Left lung (tissue), 10 donors: Measurements from ENCODE around the gene ITGB6. TPM values are rescaled to one million over a fixed set of nuclear protein-coding genes. Genes with fewer than 3 reads are reported as not detected.

Experiments
- ATAC-seq: fragments of 200-7000 bp; cut with Tn5 transposase; one replicate; pipeline ENCODE4 v1.9.1; 2020; ENCODE audit warnings: moderate library complexity
- DNase-seq, 4 donors: peaks; one replicate each; pipeline ENCODE4 v3.0.0-alpha.2; 2013 to 2020
- H3K27ac ChIP-seq, 2 donors: fragments of 200-600 bp; sonication (generic) in 1 of 2; one replicate each; pipeline versions ENCODE4 v1.5.0 to v1.8.0; 2020 to 2021
- H3K27me3 ChIP-seq, 2 donors: fragments of 200-600 bp; sonication (generic) in 1 of 2; one replicate each; pipeline versions ENCODE4 v1.5.0 to v1.8.0; 2020 to 2021
- H3K36me3 ChIP-seq, 2 donors: fragments of 200-600 bp; sonication (generic) in 1 of 2; one replicate each; pipeline versions ENCODE4 v1.5.0 to v1.8.0; 2020 to 2021
- H3K4me1 ChIP-seq, 2 donors: fragments of 200-600 bp; one replicate each; pipeline ENCODE4 v1.8.0; 2021
- H3K4me3 ChIP-seq, 2 donors: fragments of 200-600 bp; sonication (generic) in 1 of 2; one replicate each; pipeline versions ENCODE4 v1.5.0 to v1.8.0; 2020 to 2021; ENCODE audit warnings: mild to moderate bottlenecking in 1 of 2
- H3K9me3 ChIP-seq, 2 donors: fragments of 200-600 bp; sonication (generic) in 1 of 2; one replicate each; pipeline versions ENCODE4 v1.5.0 to v1.8.0; 2020 to 2021
- intact Hi-C, 2 donors: fragments of 100-400 bp; cut with DNase I; formaldehyde crosslinking; loops; one replicate each; pipeline versions ENCODE4 v1.11.2 to v1.14.2; 2022
- polyA plus RNA-seq, 6 donors: library from polyadenylated mRNA; unstranded; fragments of 120-200 nt; gene quantifications; one replicate each; pipeline ENCODE4 v1.2.1, GENCODE V29; 2013; ENCODE audit not compliant: insufficient read length in 6 of 6
- total RNA-seq, 2 donors: library from RNA; stranded (reverse); fragmentation: NEBNext Ultra II Directional; extraction: Animal tissue kit (Norgen Biotek cat#: 25700); gene quantifications; one replicate each; pipeline ENCODE4 v1.2.1, GENCODE V29; 2021
- TF ChIP-seq, protein P1 (sequence below), 2 donors: fragments of 200-600 bp; sonication (generic) in 1 of 2; IDR thresholded peaks; one replicate each; pipeline versions ENCODE4 v1.5.0 to v1.8.0; 2021; ENCODE audit warnings: antibody characterized with exemption in 2 of 2
- donor health status: DM: no; HTN: yes; CAD: no.
- donor health status: DM: no; HTN: no; CAD: no.

ITGB6 gene
- total and polyA plus RNA-seq, 8 donors = 4.4 to 227 (median 8.5) TPM

DNA sequence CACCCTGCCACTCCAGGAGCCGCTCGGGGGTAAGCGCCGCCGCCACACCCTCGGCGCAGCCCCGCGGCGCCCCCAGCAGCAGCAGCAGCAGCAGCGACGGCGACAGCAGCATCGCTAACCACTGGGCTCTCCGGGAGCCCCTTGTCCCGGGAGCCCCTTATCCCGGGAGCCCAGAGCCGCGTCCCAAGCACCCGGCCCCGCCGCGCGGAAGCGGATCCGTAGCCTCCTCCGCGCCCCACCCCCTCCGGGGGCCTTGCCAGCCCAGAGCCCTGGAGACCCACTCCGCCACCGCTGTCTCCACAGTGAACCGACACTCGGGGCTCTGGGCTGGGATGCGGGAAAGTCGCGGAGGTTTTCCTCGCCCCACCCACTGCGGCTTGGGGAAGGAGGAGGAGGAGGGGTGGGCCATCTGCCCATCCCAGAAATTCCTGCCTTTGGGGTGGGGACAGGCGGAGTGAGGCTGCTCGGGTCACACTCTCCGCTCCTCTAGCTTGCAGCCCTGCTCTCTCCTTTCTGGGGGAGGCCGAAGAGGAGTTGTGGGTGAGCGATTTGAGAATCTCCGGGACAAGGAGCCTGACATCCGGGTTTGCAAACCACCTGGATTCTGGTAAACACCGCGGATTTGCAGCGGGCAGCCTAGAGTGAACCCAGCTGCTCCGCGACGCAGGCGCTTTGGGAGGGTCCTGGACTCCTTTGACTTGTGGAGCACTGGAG lies 137.6 kb downstream of the ITGB6 start, which contains the start of gene PLA2R1:
Gene PLA2R1, minus strand, starts transcription at position 324 of the 714 bp plus-strand sequence. Its CDS starts 212 bp downstream, at position 112.
- Histone ChIP-seq H3K9me3 (no peaks in the 10 kb centered on the region), H3K4me1 (peaks cover 0 to 13% of the 10 kb centered on the region in 2 donors), H3K27me3 (peaks cover 4 to 36% of the 10 kb centered on the region in 2 donors), H3K27ac (no peak within 1 kb of the TSS), H3K4me3 (peak within 1 kb of the TSS; percentile 55 to 58), H3K36me3 (no peaks in the 10 kb centered on the region)
- peak; percentile 40 to 83 (median 43) for DNase-seq
- ATAC-seq = peak; percentile 88
- TF ChIP-seq, protein P1, sequence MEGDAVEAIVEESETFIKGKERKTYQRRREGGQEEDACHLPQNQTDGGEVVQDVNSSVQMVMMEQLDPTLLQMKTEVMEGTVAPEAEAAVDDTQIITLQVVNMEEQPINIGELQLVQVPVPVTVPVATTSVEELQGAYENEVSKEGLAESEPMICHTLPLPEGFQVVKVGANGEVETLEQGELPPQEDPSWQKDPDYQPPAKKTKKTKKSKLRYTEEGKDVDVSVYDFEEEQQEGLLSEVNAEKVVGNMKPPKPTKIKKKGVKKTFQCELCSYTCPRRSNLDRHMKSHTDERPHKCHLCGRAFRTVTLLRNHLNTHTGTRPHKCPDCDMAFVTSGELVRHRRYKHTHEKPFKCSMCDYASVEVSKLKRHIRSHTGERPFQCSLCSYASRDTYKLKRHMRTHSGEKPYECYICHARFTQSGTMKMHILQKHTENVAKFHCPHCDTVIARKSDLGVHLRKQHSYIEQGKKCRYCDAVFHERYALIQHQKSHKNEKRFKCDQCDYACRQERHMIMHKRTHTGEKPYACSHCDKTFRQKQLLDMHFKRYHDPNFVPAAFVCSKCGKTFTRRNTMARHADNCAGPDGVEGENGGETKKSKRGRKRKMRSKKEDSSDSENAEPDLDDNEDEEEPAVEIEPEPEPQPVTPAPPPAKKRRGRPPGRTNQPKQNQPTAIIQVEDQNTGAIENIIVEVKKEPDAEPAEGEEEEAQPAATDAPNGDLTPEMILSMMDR (IDR thresholded peaks at IDR 0.05) = no peak
- intact Hi-C loops = no loop called here

GRCh38 chr2:160061944-160062291 lies 138.2 kb downstream of the ITGB6 start:
- Histone ChIP-seq H3K9me3 (no peaks in the 10 kb centered on the region), H3K4me3 (peak overlapping the region; percentile 55 to 58), H3K27ac (no peak overlapping the region), H3K4me1 (peaks cover 0 to 13% of the 10 kb centered on the region in 2 donors), H3K36me3 (no peaks in the 10 kb centered on the region), H3K27me3 (peaks cover 4 to 36% of the 10 kb centered on the region in 2 donors)
- intact Hi-C loops = no loop called here
- peak in 1 of 4 donors; percentile 79 for DNase-seq
- TF ChIP-seq, protein P1 (IDR thresholded peaks at IDR 0.05) = no peak
- peak; percentile 28 for ATAC-seq

DNA sequence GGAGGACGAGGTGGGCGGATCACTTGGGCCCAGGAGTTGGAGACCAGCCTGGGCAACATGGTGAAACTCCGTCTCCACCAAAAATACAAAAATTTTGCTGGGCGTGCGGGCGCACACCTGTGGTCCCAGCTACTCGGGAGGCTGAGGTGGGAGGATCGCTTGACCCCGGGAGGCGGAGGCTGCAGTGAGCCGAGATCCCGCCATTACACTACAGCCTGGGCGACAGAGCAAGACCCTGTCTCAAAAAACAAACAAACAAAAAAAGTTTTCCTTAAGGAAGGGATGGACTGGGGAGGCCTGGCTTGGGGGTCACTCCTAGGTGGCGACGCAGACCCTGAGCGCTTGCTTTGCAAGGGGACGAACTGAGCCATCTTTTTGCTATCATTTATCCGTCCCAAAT lies 138.5 kb downstream of the ITGB6 start:
- ATAC-seq = no peak

GRCh38 chr2:160060297-160060696 lies 139.8 kb downstream of the ITGB6 start:
- H3K27ac ChIP-seq = no peak overlapping the region
- TF ChIP-seq, protein P1 (IDR thresholded peaks at IDR 0.05) = no peak
- intact Hi-C loops = no loop called here
- peaks cover 0 to 13% of the 10 kb centered on the region in 2 donors for H3K4me1 ChIP-seq
- no peaks in the 10 kb centered on the region for H3K36me3 ChIP-seq
- no peak overlapping the region for H3K4me3 ChIP-seq
- no peak for ATAC-seq
- H3K9me3 ChIP-seq = no peaks in the 10 kb centered on the region
- no peak for DNase-seq
- H3K27me3 ChIP-seq = peaks cover 4 to 36% of the 10 kb centered on the region in 2 donors

More for the DNA sequence above, 138.5 kb downstream of the ITGB6 start:
- Histone ChIP-seq H3K36me3 (no peaks in the 10 kb centered on the region), H3K9me3 (no peaks in the 10 kb centered on the region), H3K27me3 (peaks cover 4 to 36% of the 10 kb centered on the region in 2 donors), H3K27ac (no peak overlapping the region), H3K4me3 (peak overlapping the region; percentile 55 to 58), H3K4me1 (peaks cover 0 to 13% of the 10 kb centered on the region in 2 donors)
- TF ChIP-seq, protein P1 (IDR thresholded peaks at IDR 0.05) = no peak
- no peak for DNase-seq
- intact Hi-C loops = no loop called here

GRCh38 chr2:160057356-160057755 lies 142.7 kb downstream of the ITGB6 start:
- DNase-seq = no peak
- Histone ChIP-seq H3K4me1 (peaks cover 0 to 5% of the 10 kb centered on the region in 2 donors), H3K9me3 (no peaks in the 10 kb centered on the region), H3K36me3 (no peaks in the 10 kb centered on the region), H3K27me3 (peaks cover 4 to 24% of the 10 kb centered on the region in 2 donors), H3K4me3 (no peak overlapping the region), H3K27ac (no peak overlapping the region)
- no peak for ATAC-seq
- TF ChIP-seq, protein P1 (IDR thresholded peaks at IDR 0.05) = no peak
- intact Hi-C loops = no loop called here
